ENCODE measurements around the gene ARID2. TPM values are rescaled to one million over a fixed set of nuclear protein-coding genes. Genes with fewer than 3 reads are reported as not detected.

Gene ARID2
- 10 to 100 TPM; 29.2 to 30.8 TPM for total RNA-seq
- 10 to 100 TPM; 29.7 to 42.6 (median 36.4) TPM for polyA plus RNA-seq (ENCODE audit: insufficient read length in 6 of 6)
- long read RNA-seq, donor 1: 0 reads
- long read RNA-seq, donor 2, partial matches to known transcripts: 9 of 10 reads
- long read RNA-seq, donor 2, other reads (novel, unspliced or antisense): 0 of 10 reads
- long read RNA-seq, donor 3: 0 reads
- long read RNA-seq, donor 4, partial matches to known transcripts: 0 of 1 reads
- long read RNA-seq, donor 4, other reads (novel, unspliced or antisense): 1 of 1 reads
- long read RNA-seq, donor 5, partial matches to known transcripts: 92 of 99 reads
- long read RNA-seq, donor 5, other reads (novel, unspliced or antisense): 6 of 99 reads
- long read RNA-seq, donor 6, full-length matches to known transcripts: 1 of 6 reads
- long read RNA-seq, donor 6, partial matches to known transcripts: 5 of 6 reads
- long read RNA-seq, donor 6, other reads (novel, unspliced or antisense): 0 of 6 reads
- long read RNA-seq, donor 7: 0 reads
- long read RNA-seq, donor 8, full-length matches to known transcripts: 1 of 1 reads
- long read RNA-seq, donor 8, partial matches to known transcripts: 0 of 1 reads
- long read RNA-seq, donor 8, other reads (novel, unspliced or antisense): 0 of 1 reads
- long read RNA-seq, donor 9: 0 reads
- long read RNA-seq, donor 10, partial matches to known transcripts: 0 of 1 reads
- long read RNA-seq, donor 10, other reads (novel, unspliced or antisense): 1 of 1 reads
- long read RNA-seq, donor 11, partial matches to known transcripts: 44 of 44 reads
- long read RNA-seq, donor 11, other reads (novel, unspliced or antisense): 0 of 44 reads
- long read RNA-seq, donor 12: 0 reads

GRCh38 chr12:45729233-45730083 lies at the start of gene ARID2:
Gene ARID2 (plus strand): TSS chr12:45729706. CDS start chr12:45729837, 131 bp downstream.
- DNase-seq (peak; percentile 71 to 90 (median 76)), ATAC-seq (peak; percentile 10)
- TF ChIP-seq CTCF (IDR thresholded peaks at IDR 0.05): no peak
- Histone ChIP-seq H3K4me1 (peaks cover 25 to 48% of the 10 kb centered on the region in 2 donors), H3K27ac (peak within 1 kb of the TSS; percentile 99), H3K9me3 (no peaks in the 10 kb centered on the region), H3K4me3 (peak within 1 kb of the TSS; percentile 64 to 92), H3K27me3 (no peaks in the 10 kb centered on the region), H3K36me3 (no peaks in the 10 kb centered on the region)
- intact Hi-C loops (cut with DNase I): no loop called here

- TF ChIP-seq CTCF (IDR thresholded peaks at IDR 0.05): no peak
- ATAC-seq (no peak), DNase-seq (no peak)
- no peaks in the 10 kb centered on the region for H3K27me3 ChIP-seq
- no peaks in the 10 kb centered on the region for H3K36me3 ChIP-seq
- H3K4me3 ChIP-seq: no peak overlapping the region
- intact Hi-C loops (cut with DNase I): no loop called here
- no peak overlapping the region for H3K27ac ChIP-seq
- no peaks in the 10 kb centered on the region for H3K4me1 ChIP-seq
- no peaks in the 10 kb centered on the region for H3K9me3 ChIP-seq
Observed at GRCh38 chr12:45680362-45680761, 49.1 kb upstream of the ARID2 start.

- TF ChIP-seq CTCF (IDR thresholded peaks at IDR 0.05): no peak
- Histone ChIP-seq H3K27me3 (no peaks in the 10 kb centered on the region), H3K36me3 (no peaks in the 10 kb centered on the region), H3K4me1 (no peaks in the 10 kb centered on the region), H3K4me3 (no peak overlapping the region), H3K9me3 (no peaks in the 10 kb centered on the region), H3K27ac (no peak overlapping the region)
- intact Hi-C loops (cut with DNase I): no loop called here
- no peak for ATAC-seq
- no peak for DNase-seq
Observed at GRCh38 chr12:45681465-45681864, 48.0 kb upstream of the ARID2 start.

GRCh38 chr12:45685680-45686079 lies 43.8 kb upstream of the ARID2 start:
- intact Hi-C loops (cut with DNase I): no loop called here
- DNase-seq: no peak

More at GRCh38 chr12:45685680-45686079, 43.8 kb upstream of the ARID2 start:
- Histone ChIP-seq H3K27me3 (no peaks in the 10 kb centered on the region), H3K4me3 (no peak overlapping the region), H3K4me1 (no peaks in the 10 kb centered on the region), H3K9me3 (no peaks in the 10 kb centered on the region), H3K36me3 (no peaks in the 10 kb centered on the region), H3K27ac (no peak overlapping the region)
- ATAC-seq: no peak
- TF ChIP-seq CTCF (IDR thresholded peaks at IDR 0.05): no peak
